ENCODE measurements around the gene INPP5D.

- no peak for TF ChIP-seq CTCF (IDR thresholded peaks at IDR 0.05; ENCODE audit: low read depth, low read length)
- TF ChIP-seq EZH2phosphoT487 (IDR thresholded peaks at IDR 0.05; ENCODE audit: low read depth): no peak
Measured at GRCh38 chr2:233031556-233032500, 28.3 kb upstream of the INPP5D start.

Measured in OCI-LY3 (cell line).